Upper lobe of right lung (tissue), 1 donor: Measurements from ENCODE around the gene ASTN2. TPM values are rescaled to one million over a fixed set of nuclear protein-coding genes. Genes with fewer than 3 reads are reported as not detected.

Experiments
- ATAC-seq: fragments of 200-7000 bp; cut with Tn5 transposase; one replicate; pipeline ENCODE4 v1.9.1; 2020; ENCODE audit warnings: mild to moderate bottlenecking, moderate library complexity
- DNase-seq: peaks from one replicate; pipeline ENCODE4 v3.0.0-alpha.2; 2020
- H3K27ac ChIP-seq: fragments of 200-600 bp; one replicate; pipeline ENCODE4 v1.8.0; 2022
- H3K27me3 ChIP-seq: fragments of 200-600 bp; one replicate; pipeline ENCODE4 v1.8.0; 2022; ENCODE audit warnings: mild to moderate bottlenecking
- H3K36me3 ChIP-seq: fragments of 200-600 bp; one replicate; pipeline ENCODE4 v1.8.0; 2022
- H3K4me1 ChIP-seq: fragments of 200-600 bp; one replicate; pipeline ENCODE4 v1.8.0; 2022
- H3K4me3 ChIP-seq: fragments of 200-600 bp; one replicate; pipeline ENCODE4 v1.8.0; 2022; ENCODE audit warnings: mild to moderate bottlenecking
- H3K9me3 ChIP-seq: fragments of 200-600 bp; one replicate; pipeline ENCODE4 v1.8.0; 2022
- CTCF ChIP-seq: fragments of 200-600 bp; IDR thresholded peaks from one replicate; pipeline ENCODE4 v1.8.0; 2022; ENCODE audit warnings: antibody characterized with exemption
- intact Hi-C: fragments of 100-400 bp; cut with DNase I; formaldehyde crosslinking; loops from one replicate; pipeline ENCODE4 v1.11.0; 2022
- total RNA-seq: library from RNA; stranded (reverse); fragmentation: NEBNext Ultra II Directional; extraction: Animal tissue kit (Norgen Biotek cat#: 25700); gene quantifications from one replicate; pipeline ENCODE4 v1.2.1, GENCODE V29; 2021
- donor health status: DM: no; HTN: yes; CAD: no; lungs with severe emphysema.

Gene ASTN2
- total RNA-seq, 1 donor from 2014 or later, result 3.8 TPM

- H3K4me1 ChIP-seq, result no peaks in the 10 kb centered on the region
- H3K27ac ChIP-seq, result no peak overlapping the region
- no peak for TF ChIP-seq CTCF
- intact Hi-C loops, result no loop called here
- DNase-seq, result no peak
- no peaks in the 10 kb centered on the region for H3K27me3 ChIP-seq
- ATAC-seq, result no peak
- no peaks in the 10 kb centered on the region for H3K36me3 ChIP-seq
- no peaks in the 10 kb centered on the region for H3K9me3 ChIP-seq
- H3K4me3 ChIP-seq, result no peak overlapping the region
Measured at GRCh38 chr9:117104716-117105495, 310.0 kb downstream of the ASTN2 start.

- ATAC-seq (no peak), DNase-seq (no peak)
- H3K4me1 ChIP-seq, result no peaks in the 10 kb centered on the region
- no peaks in the 10 kb centered on the region for H3K36me3 ChIP-seq
- H3K27me3 ChIP-seq, result no peaks in the 10 kb centered on the region
- intact Hi-C loops, result no loop called here
- H3K9me3 ChIP-seq, result no peaks in the 10 kb centered on the region
- no peak overlapping the region for H3K27ac ChIP-seq
- no peak for TF ChIP-seq CTCF
- H3K4me3 ChIP-seq, result no peak overlapping the region
Measured at GRCh38 chr9:117104206-117104605, 310.7 kb downstream of the ASTN2 start.

GRCh38 chr9:117103438-117104110 lies 311.3 kb downstream of the ASTN2 start:
- H3K4me3 ChIP-seq, result no peak overlapping the region
- H3K27ac ChIP-seq, result no peak overlapping the region
- no peaks in the 10 kb centered on the region for H3K36me3 ChIP-seq
- H3K9me3 ChIP-seq, result no peaks in the 10 kb centered on the region
- DNase-seq (no peak), ATAC-seq (no peak)
- no peak for TF ChIP-seq CTCF
- intact Hi-C loops, result no loop called here
- no peaks in the 10 kb centered on the region for H3K4me1 ChIP-seq
- H3K27me3 ChIP-seq, result no peaks in the 10 kb centered on the region

GRCh38 chr9:117101008-117101407 lies 313.8 kb downstream of the ASTN2 start:
- no peak for TF ChIP-seq CTCF

GRCh38 chr9:117098331-117098730 lies 316.5 kb downstream of the ASTN2 start:
- no peak for TF ChIP-seq CTCF
- Histone ChIP-seq H3K27me3 (no peaks in the 10 kb centered on the region), H3K4me1 (no peaks in the 10 kb centered on the region), H3K36me3 (no peaks in the 10 kb centered on the region), H3K4me3 (no peak overlapping the region), H3K9me3 (no peaks in the 10 kb centered on the region), H3K27ac (no peak overlapping the region)
- no peak for ATAC-seq
- no peak for DNase-seq
- intact Hi-C loops, result no loop called here

More at GRCh38 chr9:117101008-117101407, 313.8 kb downstream of the ASTN2 start:
- Histone ChIP-seq H3K27ac (no peak overlapping the region), H3K4me1 (no peaks in the 10 kb centered on the region), H3K27me3 (no peaks in the 10 kb centered on the region), H3K9me3 (no peaks in the 10 kb centered on the region), H3K4me3 (no peak overlapping the region), H3K36me3 (no peaks in the 10 kb centered on the region)
- ATAC-seq (no peak), DNase-seq (no peak)
- intact Hi-C loops, result no loop called here
